Measurements from ENCODE around the gene ALDH1L1. TPM values are rescaled to one million over a fixed set of nuclear protein-coding genes. Genes with fewer than 3 reads are reported as not detected.

Gene ALDH1L1
- total RNA-seq, 4 donors from 2014 or later: 125 to 176 (median 150) TPM

GRCh38 chr3:126106336-126107202 lies 73.8 kb downstream of the ALDH1L1 start:
- TF ChIP-seq, protein P1, sequence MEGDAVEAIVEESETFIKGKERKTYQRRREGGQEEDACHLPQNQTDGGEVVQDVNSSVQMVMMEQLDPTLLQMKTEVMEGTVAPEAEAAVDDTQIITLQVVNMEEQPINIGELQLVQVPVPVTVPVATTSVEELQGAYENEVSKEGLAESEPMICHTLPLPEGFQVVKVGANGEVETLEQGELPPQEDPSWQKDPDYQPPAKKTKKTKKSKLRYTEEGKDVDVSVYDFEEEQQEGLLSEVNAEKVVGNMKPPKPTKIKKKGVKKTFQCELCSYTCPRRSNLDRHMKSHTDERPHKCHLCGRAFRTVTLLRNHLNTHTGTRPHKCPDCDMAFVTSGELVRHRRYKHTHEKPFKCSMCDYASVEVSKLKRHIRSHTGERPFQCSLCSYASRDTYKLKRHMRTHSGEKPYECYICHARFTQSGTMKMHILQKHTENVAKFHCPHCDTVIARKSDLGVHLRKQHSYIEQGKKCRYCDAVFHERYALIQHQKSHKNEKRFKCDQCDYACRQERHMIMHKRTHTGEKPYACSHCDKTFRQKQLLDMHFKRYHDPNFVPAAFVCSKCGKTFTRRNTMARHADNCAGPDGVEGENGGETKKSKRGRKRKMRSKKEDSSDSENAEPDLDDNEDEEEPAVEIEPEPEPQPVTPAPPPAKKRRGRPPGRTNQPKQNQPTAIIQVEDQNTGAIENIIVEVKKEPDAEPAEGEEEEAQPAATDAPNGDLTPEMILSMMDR (IDR thresholded peaks at IDR 0.05): no peak
- ATAC-seq (ENCODE audit: low FRiP score): no peak
- DNase-seq (ENCODE audit: low spot score): no peak

- TF ChIP-seq, protein P1 (IDR thresholded peaks at IDR 0.05): no peak
- ATAC-seq (ENCODE audit: low FRiP score) (no peak), DNase-seq (ENCODE audit: low spot score) (no peak)
These were observed 74.6 kb downstream of the ALDH1L1 start for GRCh38 chr3:126105691-126106187.

DNA sequence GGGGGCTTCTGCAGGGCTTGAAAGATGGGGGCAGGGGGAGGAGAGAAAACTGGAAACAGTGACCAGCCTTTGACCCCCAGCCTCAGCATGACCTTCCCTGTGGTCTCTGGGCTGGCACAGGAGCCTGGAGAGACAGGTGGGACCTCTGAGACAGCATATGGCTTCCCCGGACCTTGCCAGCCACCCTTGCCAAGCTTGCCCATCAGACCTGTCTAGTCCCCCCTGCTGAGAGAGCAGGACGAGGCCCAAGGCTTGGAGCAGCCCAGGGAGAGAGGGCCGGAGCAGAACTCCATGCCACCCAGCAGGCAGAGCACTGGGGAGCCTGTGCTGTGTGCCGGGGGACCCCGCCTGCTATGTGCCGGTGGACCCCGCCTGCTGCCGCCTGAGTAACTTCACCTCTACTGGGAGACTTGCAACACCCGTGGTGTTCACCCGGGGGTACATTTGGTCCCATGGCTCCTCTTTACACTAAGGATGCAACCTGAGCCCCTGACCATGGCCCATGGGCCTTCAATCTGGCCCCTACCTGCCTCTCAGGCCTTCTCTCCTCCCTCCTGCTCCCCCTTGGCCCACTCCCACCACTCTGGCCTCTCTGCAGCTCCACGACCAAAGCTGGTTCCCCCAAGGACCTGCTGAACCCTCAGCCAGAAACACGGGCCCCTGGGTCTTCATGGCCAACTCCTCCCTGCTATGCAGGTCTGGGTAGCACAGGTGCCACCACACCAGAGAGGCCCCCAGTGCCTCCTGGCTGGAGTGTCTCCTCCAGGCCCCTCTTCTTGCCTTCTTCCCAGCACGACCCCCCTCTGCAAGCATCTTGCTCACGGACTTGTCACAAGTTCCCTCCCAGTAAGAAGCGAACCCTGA lies 75.4 kb downstream of the ALDH1L1 start:
- TF ChIP-seq, protein P1 (IDR thresholded peaks at IDR 0.05): no peak
- DNase-seq (ENCODE audit: low spot score) (no peak), ATAC-seq (ENCODE audit: low FRiP score) (no peak)

DNA sequence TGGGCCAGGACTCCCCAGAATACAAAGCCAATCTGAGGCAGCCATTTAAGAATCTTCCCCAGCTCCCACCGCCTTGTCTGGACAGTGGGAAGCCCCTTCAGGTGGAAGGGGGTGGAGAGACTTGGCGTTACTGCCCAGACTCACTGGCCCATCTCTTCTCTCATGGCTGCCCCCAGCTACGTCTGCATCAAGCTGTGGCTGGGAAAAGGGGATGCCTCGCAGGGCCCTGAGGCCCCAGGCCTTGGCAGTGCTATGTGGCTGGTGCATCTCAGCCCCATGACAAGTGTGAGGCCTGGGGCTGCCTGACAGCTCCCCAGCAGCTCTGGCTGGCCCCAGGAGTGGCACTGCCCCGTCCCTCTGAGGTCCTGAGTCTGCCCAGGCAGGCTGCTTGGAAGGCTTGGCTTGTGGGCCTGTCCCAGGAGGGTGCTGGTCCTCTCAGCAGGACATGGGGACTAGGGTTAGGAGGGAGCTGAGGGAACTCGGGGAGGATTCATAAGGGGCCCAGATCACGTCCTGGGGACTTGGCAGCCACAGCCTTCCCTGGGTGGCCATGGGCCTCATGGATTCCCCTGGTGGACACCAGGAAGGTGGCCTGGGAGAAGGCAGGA lies 76.3 kb downstream of the ALDH1L1 start:
- TF ChIP-seq, protein P1 (IDR thresholded peaks at IDR 0.05): no peak
- DNase-seq (ENCODE audit: low spot score) (no peak), ATAC-seq (ENCODE audit: low FRiP score) (no peak)

DNA sequence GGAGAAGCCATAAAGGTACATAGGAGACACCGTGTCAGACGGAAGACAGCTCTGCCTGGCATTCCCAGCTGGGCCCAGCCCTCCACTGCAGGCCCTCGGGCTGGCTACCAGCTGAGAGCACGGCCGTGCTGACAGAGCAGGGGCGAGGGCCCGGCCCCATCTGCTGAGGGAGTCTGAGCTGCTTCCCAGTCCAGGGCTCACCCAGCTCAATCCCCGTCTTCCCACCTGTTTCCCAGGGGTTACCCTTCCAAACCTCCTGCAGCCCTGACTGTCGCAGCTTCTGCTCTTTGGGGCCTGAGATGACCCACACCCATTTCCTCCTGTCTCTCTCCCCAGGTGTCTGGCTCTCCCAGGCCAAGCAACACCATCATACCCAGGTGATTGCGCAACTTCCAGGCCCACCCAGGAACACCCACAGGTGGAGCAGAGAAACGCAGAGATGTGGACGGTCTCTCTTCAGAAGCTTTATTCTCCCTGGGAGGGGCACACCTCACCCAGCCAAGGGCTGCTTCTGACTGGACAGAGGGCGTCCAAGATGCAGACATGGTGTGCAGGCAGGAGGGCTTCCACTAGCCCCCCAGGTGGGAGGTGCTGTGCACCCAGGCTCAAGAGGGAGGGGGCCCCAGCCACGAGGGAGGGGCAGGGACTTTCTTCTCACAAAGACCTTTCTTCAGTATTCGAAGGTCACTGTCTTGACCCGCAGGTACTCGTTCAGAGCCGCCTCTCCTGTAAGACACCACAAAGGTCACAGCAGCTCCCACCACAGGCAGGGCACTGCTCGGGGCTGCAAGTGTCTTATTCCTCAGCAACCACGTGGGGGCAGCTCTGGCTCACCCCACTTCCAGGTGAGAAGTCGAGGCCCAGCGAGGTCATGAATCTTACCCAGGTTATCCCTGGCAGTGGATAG lies 77.0 kb downstream of the ALDH1L1 start:
- ATAC-seq (ENCODE audit: low FRiP score) (no peak), DNase-seq (ENCODE audit: low spot score) (no peak)
- TF ChIP-seq, protein P1 (IDR thresholded peaks at IDR 0.05): no peak

GRCh38 chr3:126102530-126102951 lies 77.8 kb downstream of the ALDH1L1 start:
- no peak for DNase-seq (ENCODE audit: low spot score)
- TF ChIP-seq, protein P1 (IDR thresholded peaks at IDR 0.05): no peak
- ATAC-seq (ENCODE audit: low FRiP score): no peak
